GM18505 (cell line): ENCODE data around the gene NBEAL2.

Experiments used
- ATAC-seq: cut with Tn5 transposase; IDR thresholded peaks from one replicate; pipeline ENCODE4 v1.9.1; 2021; ENCODE audit not compliant: unreplicated experiment
- POLR2A ChIP-seq: IDR thresholded peaks from 4 replicates; pipeline ENCODE4 v1.6.1; 2011; ENCODE audit warnings: borderline replicate concordance; ENCODE audit not compliant: insufficient read depth, insufficient read length; ENCODE audit errors: extremely low read depth

Gene NBEAL2

GRCh38 chr3:46935989-46936558 is 43.4 kb upstream of the NBEAL2 start:
- ATAC-seq: no peak
- TF ChIP-seq POLR2A: no peak

GRCh38 chr3:46936733-46937250 is 42.7 kb upstream of the NBEAL2 start:
- ATAC-seq: no peak

DNA sequence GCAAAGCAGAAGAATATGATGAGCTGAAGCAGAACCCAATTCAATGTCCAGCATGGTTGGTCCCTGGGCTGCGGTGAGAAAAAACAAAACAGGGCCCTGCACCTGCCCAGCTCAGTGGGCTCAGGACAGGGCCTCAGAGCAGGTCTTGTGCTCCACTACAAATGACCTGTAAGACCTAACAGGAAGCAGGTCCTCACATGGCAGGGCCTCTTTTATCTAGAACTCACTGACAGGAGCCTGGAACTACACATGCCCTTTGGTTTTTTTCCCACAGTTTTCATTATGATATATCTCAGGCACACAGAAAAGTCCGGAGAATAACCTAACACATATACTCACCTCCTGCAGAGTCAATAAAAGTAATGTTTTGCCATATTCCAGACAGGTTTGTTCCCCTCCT is 41.3 kb upstream of the NBEAL2 start:
- no peak for TF ChIP-seq POLR2A
- no peak for ATAC-seq

More at GRCh38 chr3:46936733-46937250, 42.7 kb upstream of the NBEAL2 start:
- TF ChIP-seq POLR2A: no peak

DNA sequence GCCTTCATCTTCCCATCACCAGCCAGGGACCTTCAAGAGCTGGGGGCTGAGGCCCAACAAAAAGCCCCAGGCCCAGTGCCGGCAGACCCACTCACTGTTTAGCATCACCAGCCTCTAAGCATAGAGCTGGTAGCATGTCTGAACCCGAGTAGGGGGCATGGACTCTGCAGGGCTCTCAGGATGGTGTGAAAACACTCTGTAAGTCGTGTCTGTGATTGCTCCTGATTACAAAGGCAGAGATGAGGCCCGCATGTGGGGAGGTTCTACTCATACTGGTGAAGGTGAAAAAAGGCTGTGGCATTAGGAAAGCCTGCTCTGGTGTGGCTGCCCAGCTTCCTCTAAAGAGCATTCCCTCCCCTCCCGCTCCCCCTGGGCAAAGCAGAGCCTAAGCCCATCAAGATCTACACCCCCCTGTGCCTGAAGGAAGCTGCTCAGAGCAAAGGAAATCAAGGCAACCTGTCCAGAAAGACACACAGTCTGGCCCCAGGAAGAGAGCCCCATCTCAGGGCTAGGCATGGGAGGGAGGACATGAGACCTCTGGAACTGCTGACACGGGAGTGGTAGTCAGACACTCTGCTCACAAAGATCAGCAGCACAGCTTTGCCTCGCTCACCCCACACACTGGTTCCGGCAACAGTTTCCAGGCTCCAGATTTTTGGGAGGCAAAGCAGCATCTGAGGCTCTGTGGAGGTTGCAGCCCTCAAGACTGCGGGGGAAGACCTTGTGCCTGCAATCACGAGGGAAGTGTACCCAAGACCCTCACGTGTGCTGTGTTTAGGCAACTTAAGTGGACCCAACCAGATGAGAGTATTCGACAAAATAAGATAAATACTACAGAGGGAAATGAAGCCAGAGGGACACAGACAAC is 39.7 kb upstream of the NBEAL2 start:
- no peak for ATAC-seq
- no peak for TF ChIP-seq POLR2A

- TF ChIP-seq POLR2A: no peak
- no peak for ATAC-seq
Measured at GRCh38 chr3:46942076-46942475, 37.4 kb upstream of the NBEAL2 start.

DNA sequence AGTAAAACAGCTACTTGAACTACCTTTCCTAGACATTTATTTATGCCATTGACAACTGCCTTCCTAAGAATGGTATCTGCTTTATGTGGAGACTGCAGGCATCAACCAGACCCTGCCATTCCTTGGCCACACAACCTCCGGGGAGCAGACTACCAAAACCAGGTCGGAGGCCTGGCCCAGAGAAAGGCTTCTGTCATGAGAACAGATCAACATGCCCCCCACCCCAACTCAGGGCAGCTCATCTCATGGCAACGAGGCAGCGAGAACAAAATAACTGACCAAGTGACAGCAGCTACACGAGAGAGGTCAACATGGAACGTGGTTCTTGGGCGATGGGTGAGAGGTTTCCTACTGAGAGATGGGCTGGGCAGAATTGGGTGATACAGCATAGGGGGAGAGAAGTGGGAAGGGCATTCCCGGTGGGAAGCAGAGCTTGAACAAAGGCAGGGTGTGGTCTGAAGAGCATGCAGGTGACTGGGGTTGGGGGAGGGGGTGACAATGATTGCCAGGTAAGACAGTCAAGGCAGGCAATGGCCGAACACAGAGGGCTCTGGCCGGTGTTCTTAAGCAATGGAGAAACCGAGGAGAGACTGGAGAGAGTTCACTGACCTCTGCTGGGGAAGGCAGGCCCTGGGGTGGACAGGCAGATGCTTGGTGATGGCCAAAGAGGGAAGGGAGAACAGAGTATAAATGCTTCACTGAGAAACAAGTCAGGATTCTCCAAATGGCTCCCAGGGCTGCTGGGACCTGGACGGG is 36.8 kb upstream of the NBEAL2 start:
- no peak for TF ChIP-seq POLR2A
- ATAC-seq: no peak

DNA sequence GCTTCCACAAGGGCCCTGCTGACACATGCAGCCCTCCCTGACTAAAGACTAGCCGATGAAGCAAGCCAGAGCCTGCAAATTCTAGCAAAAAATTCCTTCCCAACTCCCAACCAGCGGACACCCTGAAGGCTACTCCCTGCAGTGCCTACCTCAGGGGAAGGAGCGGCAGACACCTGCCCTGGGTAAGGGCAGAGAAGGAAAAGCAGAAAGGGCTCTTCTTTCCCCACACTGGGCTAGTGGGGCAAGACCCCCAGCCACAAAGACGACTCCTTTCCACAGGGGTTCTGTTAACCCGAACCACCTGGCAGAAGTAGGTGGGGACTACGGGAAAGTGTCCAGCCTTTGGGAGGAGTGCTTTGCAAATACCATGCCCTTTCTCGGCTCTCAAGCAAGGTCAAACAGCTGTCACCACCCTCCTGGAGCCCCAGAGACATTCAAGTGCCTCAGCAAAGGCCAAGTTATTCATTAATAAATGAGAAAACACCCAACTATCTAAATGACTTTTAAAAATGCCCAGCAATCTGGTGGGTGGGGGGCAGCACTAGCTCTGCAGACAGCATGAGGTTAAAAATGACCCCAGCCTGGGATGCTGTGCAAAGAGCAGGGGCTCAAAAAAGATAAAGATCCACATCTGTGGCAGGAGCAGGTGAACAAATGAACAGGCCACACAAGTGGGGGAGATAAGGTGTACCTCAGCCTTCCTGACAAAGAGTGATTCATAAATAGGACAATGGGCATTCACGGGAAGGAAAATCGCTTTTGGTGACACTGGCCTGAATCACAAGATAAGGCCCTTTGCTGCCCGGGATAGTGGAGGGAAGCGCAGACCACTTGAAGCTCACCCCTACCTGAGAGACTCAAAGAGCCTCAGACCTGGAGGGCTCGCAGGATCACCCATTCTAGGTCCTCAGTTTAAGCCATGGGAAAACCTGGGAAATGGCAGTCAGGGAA is 36.0 kb upstream of the NBEAL2 start:
- ATAC-seq: no peak
- TF ChIP-seq POLR2A: no peak

GRCh38 chr3:46944191-46944590 is 35.3 kb upstream of the NBEAL2 start:
- TF ChIP-seq POLR2A: no peak
- ATAC-seq: no peak

- TF ChIP-seq POLR2A: no peak
- no peak for ATAC-seq
Measured at GRCh38 chr3:46946416-46946815, 33.0 kb upstream of the NBEAL2 start.

GRCh38 chr3:46946856-46947545 is 32.5 kb upstream of the NBEAL2 start:
- no peak for TF ChIP-seq POLR2A

DNA sequence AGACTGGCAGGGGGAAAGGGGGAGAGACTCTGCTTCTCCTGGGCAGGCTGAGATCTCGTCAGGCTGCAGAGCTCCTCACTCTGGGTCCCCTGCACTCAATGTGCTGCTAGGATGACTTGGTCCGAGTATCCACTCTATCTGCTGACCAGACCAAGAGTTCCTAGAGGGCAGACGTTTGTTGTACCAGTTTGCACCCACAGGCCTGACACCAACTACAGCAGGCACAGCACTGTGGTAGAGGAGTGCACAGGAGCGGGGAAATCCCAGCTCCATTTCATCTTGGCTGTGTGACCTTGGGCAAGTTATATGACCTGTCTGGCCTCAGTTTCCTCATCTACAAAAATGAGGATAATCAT is 31.9 kb upstream of the NBEAL2 start:
- ATAC-seq: no peak
- TF ChIP-seq POLR2A: no peak

More at GRCh38 chr3:46946856-46947545, 32.5 kb upstream of the NBEAL2 start:
- no peak for ATAC-seq
